ENCODE results near the gene NTNG1.
"Not testable (repeated sequence)": the region's sequence is repeated elsewhere in the genome, so short reads cannot be mapped to it uniquely, and the experiment has no call there.

Gene NTNG1

GRCh38 chr1:107202007-107202406, 61.2 kb downstream of the NTNG1 start:
- no peak for DNase-seq

DNA sequence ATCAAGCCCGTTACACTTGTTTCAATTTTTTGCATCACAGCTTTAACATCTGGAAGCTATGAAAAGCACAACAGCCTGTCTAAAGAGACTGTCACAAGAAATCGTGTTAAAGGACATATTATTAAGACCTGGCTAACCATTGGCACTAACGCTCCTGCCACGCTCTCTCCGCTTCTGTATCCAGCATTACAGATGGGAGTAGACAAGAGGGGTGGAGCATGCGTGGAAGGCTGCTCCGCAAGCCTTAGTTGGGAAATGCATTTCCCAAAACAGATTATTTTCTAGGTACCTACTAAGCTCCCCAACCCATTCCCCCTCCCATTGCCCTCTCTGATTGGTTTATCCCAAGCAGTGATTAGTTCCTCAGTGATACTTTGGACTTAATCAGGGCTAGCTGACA, 72.4 kb downstream of the NTNG1 start:
- no peak for DNase-seq

DNA sequence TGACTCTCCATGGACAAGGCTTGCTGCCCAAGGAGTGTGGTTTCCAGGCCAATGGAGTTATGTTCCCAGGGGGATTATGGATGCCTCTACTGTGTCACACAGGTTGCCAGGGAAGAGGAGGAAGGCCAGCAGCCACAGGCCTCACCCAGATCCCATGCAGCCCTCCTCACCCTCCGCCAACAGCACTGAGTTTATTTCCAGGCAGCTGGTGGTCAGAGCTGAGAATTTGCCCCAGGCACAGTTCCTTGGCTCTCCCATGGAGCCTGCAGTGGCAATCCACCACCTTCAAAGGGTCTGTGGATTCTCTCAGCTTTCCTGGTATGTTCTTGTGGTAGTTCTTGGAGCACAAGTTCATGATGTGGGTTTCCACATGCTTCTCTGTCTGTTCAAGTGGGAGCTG, 79.2 kb downstream of the NTNG1 start:
- no peak for DNase-seq

GRCh38 chr1:107225706-107226105, 84.9 kb downstream of the NTNG1 start:
- no peak for DNase-seq

GRCh38 chr1:107228704-107229371, 88.0 kb downstream of the NTNG1 start:
- DNase-seq, result no peak

DNA sequence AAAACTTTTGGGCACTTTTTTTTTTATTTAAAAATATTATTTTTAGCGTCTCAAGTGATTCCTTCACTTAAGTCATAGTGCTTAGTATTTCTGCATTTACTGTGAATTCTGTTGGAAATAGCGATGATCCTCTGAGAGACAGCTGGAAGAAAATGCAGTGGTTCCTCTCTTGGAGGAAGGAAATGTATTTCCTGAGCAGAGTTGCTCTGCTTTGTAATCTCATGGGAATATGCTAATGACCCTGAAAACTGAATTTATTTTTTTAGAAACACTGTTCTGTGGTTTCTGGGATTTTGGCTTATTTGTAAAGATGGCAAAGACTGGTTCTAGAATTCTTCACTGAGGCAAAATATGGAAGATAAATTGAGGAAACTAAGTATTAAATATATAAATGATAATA, 88.9 kb downstream of the NTNG1 start:
- DNase-seq, result no peak

GRCh38 chr1:107230121-107230520, 89.3 kb downstream of the NTNG1 start:
- no peak for DNase-seq

DNA sequence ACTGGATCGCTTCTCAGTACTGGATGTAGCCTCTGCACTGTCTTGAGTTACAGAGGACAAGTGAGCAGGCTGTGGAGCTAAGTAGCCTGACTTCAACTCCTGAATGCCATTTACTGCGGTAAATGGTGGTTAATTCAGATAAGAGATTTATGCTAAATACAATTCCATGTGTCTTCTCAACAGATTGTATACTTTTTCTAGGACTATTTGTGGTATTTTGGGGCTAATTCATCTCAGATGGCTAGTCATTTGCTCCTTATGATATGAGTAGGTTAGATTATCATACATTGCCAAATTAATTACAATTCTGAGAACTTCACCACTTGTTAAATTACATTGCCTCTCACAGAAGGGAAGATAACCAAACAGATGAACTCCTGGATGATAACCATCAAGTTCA, 90.5 kb downstream of the NTNG1 start:
- DNase-seq, result no peak

GRCh38 chr1:107232426-107232825, 91.6 kb downstream of the NTNG1 start:
- no peak for DNase-seq

DNA sequence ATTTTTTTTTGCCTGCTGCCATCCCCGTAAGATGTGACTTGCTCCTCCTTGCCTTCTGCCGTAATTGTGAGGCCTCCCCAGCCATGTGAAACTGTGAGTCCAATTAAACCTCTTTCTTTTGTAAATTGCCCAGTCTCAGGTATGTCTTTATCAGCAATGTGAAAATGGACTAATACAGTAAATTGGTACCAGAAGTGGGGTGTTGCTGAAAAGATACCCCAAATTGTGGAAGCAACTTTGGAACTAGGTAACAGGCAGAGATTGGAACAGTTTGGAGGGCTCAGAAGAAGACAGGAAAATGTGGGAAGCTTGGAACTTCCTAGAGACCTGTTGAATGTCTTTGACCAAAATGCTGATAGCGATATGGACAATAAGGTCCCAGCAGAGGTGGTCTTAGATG, 95.9 kb downstream of the NTNG1 start:
- not testable (repeated sequence) for DNase-seq

- no peak for DNase-seq
Observed at GRCh38 chr1:107243461-107243860, 102.6 kb downstream of the NTNG1 start.

DNA sequence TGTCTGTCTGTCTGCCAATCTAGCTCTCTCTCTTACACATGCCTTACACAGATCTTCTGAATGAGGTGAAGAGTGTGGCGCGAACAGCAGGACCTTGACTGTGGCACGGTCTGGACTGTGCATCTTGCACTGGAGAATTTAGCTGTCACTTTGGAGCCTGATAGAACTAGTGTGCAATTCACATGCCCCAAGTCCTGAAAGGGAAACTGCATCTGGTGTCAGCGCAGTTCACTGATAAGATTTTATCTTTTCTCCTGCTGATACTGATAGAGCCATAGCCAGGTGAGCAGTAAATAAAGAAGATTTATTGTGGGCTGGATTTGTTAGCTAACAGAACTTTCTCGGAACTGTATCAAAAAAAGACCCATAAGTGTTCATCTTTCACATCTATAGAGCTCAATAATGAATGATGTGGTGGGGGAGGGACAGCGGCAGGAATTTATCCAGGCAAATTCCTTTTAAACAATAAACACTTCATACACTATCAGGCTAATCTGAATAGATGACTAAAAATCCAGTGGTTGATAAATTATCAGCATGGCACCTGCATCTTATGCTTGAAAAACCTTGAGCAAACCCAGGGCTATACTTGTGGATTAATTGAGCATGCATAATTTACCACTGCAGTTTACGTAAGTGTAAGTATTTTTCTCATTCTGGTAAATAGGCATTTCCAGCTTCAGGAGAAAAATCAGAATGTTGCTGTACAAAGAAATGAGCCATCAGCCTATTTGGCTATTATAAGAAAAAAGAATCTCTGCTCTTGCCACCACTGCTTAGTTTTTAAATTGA, 104.1 kb downstream of the NTNG1 start:
- peak; percentile 29 for DNase-seq

DNA sequence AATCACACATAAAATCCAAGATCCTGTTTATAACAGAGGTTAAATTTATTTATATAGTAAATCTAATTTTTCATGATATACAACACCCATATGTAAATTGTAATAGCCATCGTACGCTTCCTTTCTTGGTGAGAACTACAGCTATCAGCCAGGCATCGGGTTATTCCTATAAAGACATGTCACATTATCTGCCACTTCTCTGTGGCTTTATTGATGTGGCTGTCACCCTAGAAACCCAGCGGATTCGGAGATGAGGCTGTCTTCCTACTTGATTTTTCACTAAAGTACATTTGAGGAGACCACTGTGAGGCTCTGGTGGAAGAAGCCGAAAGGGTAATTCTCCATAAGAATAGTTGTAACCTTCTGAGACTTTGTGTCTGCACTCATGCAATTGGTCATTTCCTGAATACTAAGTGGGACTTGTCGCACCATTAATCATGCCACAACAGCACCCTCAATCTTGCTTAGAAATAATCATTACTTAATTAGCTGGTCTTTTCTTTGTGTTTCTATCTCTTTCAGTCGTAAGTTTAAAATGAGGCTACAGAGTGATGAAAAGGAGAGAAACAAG, 106.0 kb downstream of the NTNG1 start:
- peak; percentile 18 for DNase-seq

- no peak for DNase-seq
Observed at GRCh38 chr1:107247679-107248078, 106.8 kb downstream of the NTNG1 start.

GRCh38 chr1:107250169-107250568, 109.3 kb downstream of the NTNG1 start:
- peak; percentile 21 for DNase-seq

- no peak for DNase-seq
Observed at GRCh38 chr1:107251083-107251482, 110.2 kb downstream of the NTNG1 start.

- no peak for DNase-seq
Observed at GRCh38 chr1:107251839-107252238, 111.0 kb downstream of the NTNG1 start.

DNA sequence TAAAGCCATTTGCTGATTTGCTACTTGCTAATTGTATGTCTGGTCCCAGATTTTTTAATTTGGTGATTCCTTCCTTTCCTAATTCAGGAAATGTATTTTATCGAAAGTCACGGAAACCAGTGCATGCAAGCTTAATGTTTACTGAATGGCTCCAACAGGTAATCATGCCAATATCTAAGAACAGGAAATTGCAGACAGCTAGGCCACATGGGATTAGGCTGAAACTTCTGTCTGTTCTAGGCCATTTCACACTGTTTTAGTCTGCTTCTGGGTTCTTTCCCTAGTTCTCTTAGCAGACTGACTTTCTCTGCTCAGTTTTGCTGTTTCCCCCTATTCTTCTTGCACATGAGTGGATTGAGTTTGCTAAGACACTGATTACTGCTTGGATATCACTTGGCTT, 111.4 kb downstream of the NTNG1 start:
- DNase-seq, result no peak

DNA sequence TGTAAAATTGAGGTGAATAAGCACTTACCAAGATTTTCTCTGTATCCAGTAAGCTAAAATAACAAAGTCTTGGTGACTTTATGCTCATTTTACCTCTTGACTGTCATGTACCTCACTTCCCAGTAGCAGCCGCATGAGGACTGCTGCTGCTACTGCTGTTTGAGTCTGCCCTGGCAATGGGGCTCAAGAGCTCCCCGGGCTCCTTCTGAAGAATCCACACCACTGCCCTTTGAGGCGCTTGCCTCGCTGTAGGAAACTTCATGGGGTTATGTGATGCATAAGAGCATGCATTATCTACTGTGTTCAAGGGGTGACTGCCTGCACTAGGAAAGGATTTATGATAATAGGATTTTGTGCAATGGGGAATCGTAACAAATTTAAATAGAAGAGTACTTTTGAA, 113.5 kb downstream of the NTNG1 start:
- peak; percentile 84 for DNase-seq

DNA sequence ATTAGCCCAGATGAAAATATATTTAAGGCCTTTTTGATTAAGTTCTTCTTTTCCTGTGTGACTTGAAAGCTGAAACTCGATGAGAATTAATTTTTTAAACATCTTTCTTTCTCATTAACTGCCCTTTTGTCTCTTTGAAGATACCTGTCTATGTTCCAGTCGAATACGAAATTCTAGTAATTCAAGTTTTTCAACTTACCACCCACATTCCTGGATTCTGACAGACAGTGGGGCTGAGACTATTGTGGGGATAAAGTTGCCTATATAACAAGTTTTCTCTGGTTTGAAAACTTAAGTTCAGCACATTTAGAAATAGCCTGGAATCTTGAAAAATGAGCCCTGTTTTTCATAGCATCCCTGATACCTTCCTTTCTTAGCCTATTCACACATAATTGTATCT, 114.6 kb downstream of the NTNG1 start:
- DNase-seq, result no peak

- DNase-seq, result no peak
Observed at GRCh38 chr1:107262467-107263286, 121.8 kb downstream of the NTNG1 start.

- no peak for DNase-seq
Observed at GRCh38 chr1:107263291-107263915, 122.6 kb downstream of the NTNG1 start.

DNA sequence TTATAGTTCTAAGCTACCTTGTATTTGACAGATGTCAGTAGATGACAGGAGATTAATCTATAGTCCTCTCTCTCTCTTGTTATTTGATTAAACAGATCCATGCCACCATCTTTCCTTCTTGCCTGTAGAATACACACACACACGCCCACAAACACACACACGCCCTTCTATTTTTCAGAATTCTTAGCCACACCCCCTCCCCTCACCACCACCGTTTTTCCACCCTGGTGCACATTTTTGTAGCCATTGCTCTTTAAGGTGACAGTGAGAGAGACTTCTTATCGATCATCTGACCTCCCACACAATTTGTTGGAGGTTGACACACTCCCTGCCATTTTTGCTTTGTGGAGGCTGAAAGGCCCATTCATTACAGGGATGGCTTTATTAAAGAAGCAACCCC, 123.2 kb downstream of the NTNG1 start:
- DNase-seq, result no peak

Measured in NCI-H1105 treated with DMSO at 0.1 percent for 48 hours (cell line).